ENCODE measurements around the gene NPHP3.

- TF ChIP-seq POLR2A (IDR thresholded peaks at IDR 0.05) (no peak), CTCF (IDR thresholded peaks at IDR 0.05) (no peak), POLR2AphosphoS5 (IDR thresholded peaks at IDR 0.05) (no peak), EP300 (IDR thresholded peaks at IDR 0.05) (no peak)
Measured at GRCh38 chr3:132652640-132653270, 69.5 kb downstream of the NPHP3 start.
